K562 (cell line): ENCODE data around the gene HOPX. TPM values are rescaled to one million over a fixed set of nuclear protein-coding genes. Genes with fewer than 3 reads are reported as not detected.

Experiments used
- ATAC-seq: fragments of 200-7000 bp; cut with Tn5 transposase; 3 replicates; pipeline ENCODE4 v1.9.1; 2020; ENCODE audit warnings: moderate library complexity
- BruUV-seq: library from RNA; stranded (reverse); fragments of 400-500 nt; replicated peaks from 2 replicates; lab custom pipeline; 2021; lab: Mats Ljungman, UMichigan
- CTCF ChIA-PET: fragments of 300-600 bp; formaldehyde crosslinking; extraction: SDS; loops from one replicate; lab custom pipeline; 2021; ENCODE audit warnings: low intra/inter-chr PET ratio; lab: Yijun Ruan, JAX
- POLR2A ChIA-PET: fragments of 300-600, 350-650 bp; sonication (Branson Sonifier 250); formaldehyde crosslinking; extraction: SDS; loops from one replicate; lab custom pipeline; 2021; ENCODE audit warnings: antibody characterized with exemption, inconsistent platforms; lab: Yijun Ruan, JAX
- DNase-seq, 4 experiments: peaks; one replicate each; pipeline versions ENCODE4 v3.0.0 to v3.0.0-alpha.2; 2011 to 2018; ENCODE audit warnings: low spot score in 3 of 4, mixed read lengths in 3 of 4; ENCODE audit errors: extremely low read depth in 1 of 4
- FAIRE-seq: peaks from 2 replicates; lab custom pipeline; 2011; peaks lifted over from hg19 to GRCh38; lab: Jason Lieb, UNC
- H2AFZ ChIP-seq: 2 replicates; pipeline ENCODE4 v1.6.0; 2011; ENCODE audit warnings: low read depth, low read length, control low read depth, inconsistent platforms
- H3K27ac ChIP-seq: fragments of 200-600 bp; 3 replicates; pipeline ENCODE4 v1.8.0; 2011; ENCODE audit warnings: low read depth, mild to moderate bottlenecking, control low read depth, inconsistent platforms, low read length, moderate library complexity, mixed read lengths; ENCODE audit errors: extremely low read depth
- H3K27me3 ChIP-seq, 2 experiments: fragments of 300-600 bp in 1 of 2; 2 replicates in 1 of 2; 3 replicates in 1 of 2; pipeline versions ENCODE4 v1.6.0 to v1.8.0; 2011; ENCODE audit warnings: inconsistent platforms in 2 of 2, low read length in 2 of 2, mild to moderate bottlenecking in 1 of 2, mixed read lengths in 1 of 2, moderate library complexity in 1 of 2; ENCODE audit not compliant: control insufficient read depth in 2 of 2, insufficient read depth in 2 of 2
- H3K36me3 ChIP-seq: fragments of 300-600 bp; 3 replicates; pipeline ENCODE4 v1.8.0; 2011; ENCODE audit warnings: mild to moderate bottlenecking, low read length, inconsistent platforms; ENCODE audit not compliant: control insufficient read depth, insufficient read depth
- H3K4me1 ChIP-seq, 2 experiments: fragments of 200-600 bp in 1 of 2; replicated peaks in 1 of 2; 2 replicates in 1 of 2; 3 replicates in 1 of 2; pipeline versions ENCODE4 v1.5.1 to v1.8.0; 2011; ENCODE audit warnings: inconsistent platforms in 2 of 2, low read length in 2 of 2, mild to moderate bottlenecking in 1 of 2, mixed read lengths in 1 of 2, moderate library complexity in 1 of 2; ENCODE audit not compliant: control insufficient read depth in 2 of 2, insufficient read depth in 2 of 2
- H3K4me2 ChIP-seq: 2 replicates; pipeline ENCODE4 v1.6.1; 2011; ENCODE audit warnings: low read length, control low read depth, inconsistent platforms, mixed read lengths; ENCODE audit not compliant: insufficient read depth
- H3K4me3 ChIP-seq: fragments of 200-600 bp; sonication (generic), shearing (Covaris generic); 2 replicates; pipeline ENCODE4 v1.5.1; 2016; ENCODE audit warnings: control low read depth, inconsistent platforms
- H3K79me2 ChIP-seq: fragments of 200-600 bp; 3 replicates; pipeline ENCODE4 v1.8.0; 2011; ENCODE audit warnings: low read length, inconsistent platforms; ENCODE audit not compliant: control insufficient read depth, insufficient read depth
- H3K9ac ChIP-seq, 2 experiments: 2 replicates each; pipeline versions ENCODE4 v1.6.0 to v1.6.1; 2011; ENCODE audit warnings: low read depth in 2 of 2, low read length in 2 of 2, control low read depth in 1 of 2, inconsistent platforms in 1 of 2, mild to moderate bottlenecking in 1 of 2, mixed read lengths in 1 of 2; ENCODE audit not compliant: insufficient read depth in 1 of 2
- H3K9me1 ChIP-seq: one replicate; pipeline ENCODE4 v1.6.0; 2011; ENCODE audit warnings: inconsistent platforms, mild to moderate bottlenecking, low read length, moderate library complexity; ENCODE audit not compliant: control insufficient read depth, insufficient read depth
- H3K9me3 ChIP-seq: replicated peaks from 2 replicates; pipeline ENCODE4 v1.5.1; 2011; ENCODE audit warnings: low read depth, low read length, inconsistent platforms; ENCODE audit not compliant: control insufficient read depth, insufficient read depth
- H4K20me1 ChIP-seq: replicated peaks from 2 replicates; pipeline ENCODE4 v1.6.1; 2011; ENCODE audit warnings: low read length, inconsistent platforms, mixed read lengths; ENCODE audit not compliant: control insufficient read depth, insufficient read depth
- CBX5 ChIP-seq: IDR thresholded peaks from 2 replicates; pipeline ENCODE4 v1.6.1; 2014; ENCODE audit warnings: low read depth, borderline replicate concordance
- CREB1 ChIP-seq, 2 experiments: sonication (generic) in 1 of 2; formaldehyde crosslinking in 1 of 2; IDR thresholded peaks; 2 replicates each; pipeline versions ENCODE4 v1.6.1 to v1.8.0; 2012 to 2022; ENCODE audit warnings: inconsistent platforms in 1 of 2, mild to moderate bottlenecking in 1 of 2, missing genetic modification reagents in 1 of 2, moderate library complexity in 1 of 2
- HCFC1 ChIP-seq: IDR thresholded peaks from 2 replicates; pipeline ENCODE4 v1.6.1; 2012; ENCODE audit warnings: low read depth, low read length, improper control_type of control experiment
- HNRNPK ChIP-seq: fragments of 200-400 bp; formaldehyde crosslinking; IDR thresholded peaks from one replicate; pipeline ENCODE4 v1.6.1; 2018; ENCODE audit warnings: mild to moderate bottlenecking, low read depth, low read length; ENCODE audit not compliant: poor library complexity, severe bottlenecking
- KAT8 ChIP-seq: fragments of 450-650 bp; IDR thresholded peaks from 2 replicates; pipeline ENCODE4 v1.6.1; 2016; ENCODE audit warnings: low read depth, mild to moderate bottlenecking
- PRDM10 ChIP-seq: fragments of 450-650 bp; IDR thresholded peaks from 2 replicates; pipeline ENCODE4 v1.6.1; 2018; ENCODE audit not compliant: partially characterized antibody
- PRPF4 ChIP-seq: fragments of 200-400 bp; formaldehyde crosslinking; IDR thresholded peaks from one replicate; pipeline ENCODE4 v1.6.1; 2017; ENCODE audit warnings: low read length, low read depth, mild to moderate bottlenecking; ENCODE audit not compliant: insufficient read depth, poor library complexity, severe bottlenecking
- RAD21 ChIP-seq, 2 experiments: fragments of 250-450 bp in 1 of 2; fragments of 450-650 bp in 1 of 2; sonication (Bioruptor Pico) in 1 of 2; formaldehyde crosslinking in 1 of 2; IDR thresholded peaks in 1 of 2; conservative IDR thresholded peaks in 1 of 2; 2 replicates each; pipeline versions ENCODE4 v1.4.0 to v1.8.0; 2020 to 2022; ENCODE audit warnings: mild to moderate bottlenecking in 2 of 2, moderate library complexity in 1 of 2
- SETDB1 ChIP-seq: IDR thresholded peaks from one replicate; pipeline ENCODE4 v1.6.1; 2012; ENCODE audit warnings: low read length, control low read depth, inconsistent platforms
- SRF ChIP-seq, 2 experiments: fragments of 250-450, 450-650 bp in 1 of 2; sonication (Bioruptor Pico) in 1 of 2; sonication (generic) in 1 of 2; formaldehyde crosslinking; IDR thresholded peaks; 2 replicates each; pipeline versions ENCODE4 v1.5.0 to v1.5.1; 2020 to 2022; ENCODE audit warnings: mild to moderate bottlenecking in 1 of 2, missing genetic modification reagents in 1 of 2
- THRAP3 ChIP-seq: fragments of 450-650 bp; IDR thresholded peaks from 2 replicates; pipeline ENCODE4 v1.6.1; 2016; ENCODE audit warnings: mild to moderate bottlenecking, inconsistent platforms, borderline replicate concordance
- ZMIZ1 ChIP-seq, 2 experiments: fragments of 150-350 bp in 1 of 2; IDR thresholded peaks; 2 replicates each; pipeline ENCODE4 v1.6.1; 2012 to 2016; ENCODE audit warnings: low read depth in 2 of 2, low read length in 2 of 2, mild to moderate bottlenecking in 1 of 2, moderate library complexity in 1 of 2
- WGBS: fragments of 100-300 bp; shearing (Covaris generic); methylation state at CpG from one replicate; pipeline ENCODE4 v1.1.6; 2016; ENCODE audit warnings: low coverage, mixed read lengths; ENCODE audit not compliant: insufficient coverage; ENCODE audit errors: missing lambda C conversion rate; 5-methylcytosine and 5-hydroxymethylcytosine counted together
- in situ Hi-C: fragments of 300-500 bp; cut with MboI; formaldehyde crosslinking; loops from 4 replicates; pipeline ENCODE4 v1.15.0; 2018; ENCODE audit warnings: inconsistent platforms, mixed read lengths
- intact Hi-C: fragments of 100-400 bp; cut with micrococcal nuclease; formaldehyde crosslinking; loops from 2 replicates; pipeline ENCODE4 v1.14.2; 2022
- polyA plus RNA-seq, 8 experiments: library from polyadenylated mRNA; depleted of rRNA in 4 of 8; stranded (reverse) in 5 of 8; unstranded in 3 of 8; fragments of >200 nt; fragmentation: Nextera tagmentation in 2 of 8; fragmentation: Illumina TruSeq in 1 of 8; extraction: Ambion mirVana in 2 of 8; extraction: Trizol in 1 of 8; gene quantifications; 2 replicates each; pipeline versions ENCODE4 v1.2.1 to v1.2.3, GENCODE V29; 2011 to 2014; ENCODE audit warnings: inconsistent platforms in 1 of 8, missing spikeins in 1 of 8
- total RNA-seq, 7 experiments: library from RNA; depleted of rRNA in 6 of 7; stranded (reverse); fragments of >200 nt in 6 of 7; fragmentation: Illumina TruSeq in 2 of 7; extraction: Trizol in 2 of 7; gene quantifications; 2 replicates each; pipeline versions ENCODE4 v1.2.1 to v1.2.3, GENCODE V29; 2011 to 2021; ENCODE audit warnings: low replicate concordance in 1 of 7

HOPX gene
- total and polyA plus RNA-seq, 9 of the 15 experiments (the other 6 are each of a cell fraction or from before 2014, with no cell fraction given): 0.24 TPM; not detected in 8

GRCh38 chr4:56655627-56656345, 25.3 kb downstream of the HOPX start (continued):
- TF ChIP-seq RAD21 (CRISPR knock-in tag; conservative IDR thresholded peaks at IDR 0.05 in 1 of 2, IDR thresholded peaks at IDR 0.05 in 1 of 2): no peak
- TF ChIP-seq SRF (CRISPR knock-in tag; IDR thresholded peaks at IDR 0.05): no peak
- no peak for TF ChIP-seq THRAP3
- TF ChIP-seq HNRNPK: no peak
- TF ChIP-seq SETDB1: no peak

GRCh38 chr4:56655209-56655626, 25.9 kb downstream of the HOPX start:
- no peaks in the 10 kb centered on the region for H3K9me3 ChIP-seq
- POLR2A ChIA-PET: interaction anchor here (0.6 to 0.8 kb wide), 2 partner anchors 34 to 268 kb away, joined by 3 read pairs; partner anchors contain the start of gene AASDH
- H3K9me1 ChIP-seq: no peaks in the 10 kb centered on the region
- intact Hi-C loops (no loop called here), in situ Hi-C loops (no loop called here)
- H4K20me1 ChIP-seq: no peaks in the 10 kb centered on the region
- no peak overlapping the region for H3K27ac ChIP-seq
- BruUV-seq: no TSS peak
- CTCF ChIA-PET: no interaction called here
- peaks cover 25 to 31% of the 10 kb centered on the region in 2 experiments for H3K27me3 ChIP-seq
- H2AFZ ChIP-seq: no peak overlapping the region
- ATAC-seq (no peak), DNase-seq (no peak), FAIRE-seq (no peak)
- no peak overlapping the region; a peak in 1 of 4 replicates for H3K9ac ChIP-seq
- no peaks in the 10 kb centered on the region for H3K36me3 ChIP-seq
- H3K79me2 ChIP-seq: no peaks in the 10 kb centered on the region
- no peak overlapping the region for H3K4me2 ChIP-seq
- H3K4me1 ChIP-seq: peaks cover 0 to 12% of the 10 kb centered on the region in 2 experiments; a peak in 1 of 5 replicates
- no peak overlapping the region for H3K4me3 ChIP-seq
- WGBS: 7% methylated on average over 26 of the region's 28 CpGs
- TF ChIP-seq HCFC1 (no peak), KAT8 (no peak), PRDM10 (no peak), CBX5 (no peak), PRPF4 (no peak), ZMIZ1 (IDR thresholded peaks at IDR 0.05; ENCODE audit: low read depth in 2 of 2, low read length in 2 of 2) (no peak), CREB1 (IDR thresholded peaks at IDR 0.05) (no peak), CREB1 (CRISPR knock-in tag; IDR thresholded peaks at IDR 0.05) (no peak)
